Stimulated activated CD8-positive, alpha-beta memory T cell treated with anti-CD3 and anti-CD28 coated beads, Interleukin-15, amount 100 ng/mL, for 1 hour (primary cell): ENCODE results near the gene ORM2.

ENCODE experiments used
- DNase-seq: peaks from one replicate; pipeline ENCODE4 v3.0.0-alpha.2; 2020; ENCODE audit warnings: low read depth

Gene ORM2

DNA sequence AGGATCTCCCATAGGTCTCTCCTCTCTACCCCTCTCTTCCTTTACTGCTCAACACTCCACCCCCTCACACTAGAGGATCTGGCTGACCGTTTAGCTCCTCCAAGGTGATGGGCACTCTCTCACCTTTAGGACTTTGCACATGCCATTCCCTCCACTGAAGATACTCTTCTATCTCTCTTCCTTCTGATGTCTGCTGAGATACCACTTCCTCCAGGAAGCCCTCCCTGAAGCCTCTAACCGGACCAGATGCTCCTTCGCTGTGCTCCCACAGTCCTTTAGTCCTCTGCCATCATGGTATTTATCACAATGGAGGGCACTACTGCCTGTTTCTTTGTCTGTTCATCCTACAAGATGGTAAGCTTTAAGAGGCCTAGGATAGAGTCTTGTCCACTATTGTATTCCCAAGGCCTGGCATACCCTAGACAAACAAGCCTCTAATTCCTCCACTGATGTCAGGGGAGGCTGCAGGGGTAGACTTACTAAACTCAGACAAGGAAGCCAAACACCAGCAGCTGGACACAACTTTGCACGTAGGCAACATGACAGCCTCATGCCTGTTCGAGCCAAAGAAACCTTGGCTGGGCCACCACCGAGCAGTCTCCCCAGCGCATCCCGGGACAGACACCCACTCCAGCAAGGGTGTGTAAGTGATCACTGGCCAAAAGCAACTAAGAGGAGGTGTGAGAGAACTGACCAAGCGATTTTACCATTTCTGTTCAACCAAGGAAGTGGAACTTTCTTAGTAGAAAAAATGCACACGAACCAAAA lies 20.2 kb downstream of the ORM2 start:
- no peak for DNase-seq

- DNase-seq, result no peak
These were observed 21.1 kb downstream of the ORM2 start for GRCh38 chr9:114350636-114351401.

DNA sequence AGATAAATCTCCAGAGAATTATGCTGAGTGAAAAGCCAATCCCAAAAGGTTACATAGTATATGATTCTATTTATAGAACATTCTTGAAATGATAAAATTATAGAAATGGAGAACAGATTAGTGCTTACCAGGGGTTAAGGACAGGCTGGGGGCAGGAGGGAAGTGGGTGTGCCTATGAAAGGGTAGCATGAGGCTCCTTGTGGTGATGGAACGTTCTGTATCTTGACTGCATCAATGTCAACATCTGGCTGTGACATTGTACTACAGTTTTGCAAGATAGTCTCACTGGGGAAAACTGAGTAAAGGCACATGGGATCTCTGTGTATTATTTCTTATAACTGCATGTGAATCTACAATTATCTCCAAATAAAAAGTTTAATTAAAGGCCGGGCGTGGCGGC lies 22.3 kb downstream of the ORM2 start:
- DNase-seq, result no peak

GRCh38 chr9:114355821-114356220 lies 26.2 kb downstream of the ORM2 start:
- DNase-seq, result no peak

GRCh38 chr9:114356792-114357191 lies 27.1 kb downstream of the ORM2 start:
- DNase-seq, result no peak

DNA sequence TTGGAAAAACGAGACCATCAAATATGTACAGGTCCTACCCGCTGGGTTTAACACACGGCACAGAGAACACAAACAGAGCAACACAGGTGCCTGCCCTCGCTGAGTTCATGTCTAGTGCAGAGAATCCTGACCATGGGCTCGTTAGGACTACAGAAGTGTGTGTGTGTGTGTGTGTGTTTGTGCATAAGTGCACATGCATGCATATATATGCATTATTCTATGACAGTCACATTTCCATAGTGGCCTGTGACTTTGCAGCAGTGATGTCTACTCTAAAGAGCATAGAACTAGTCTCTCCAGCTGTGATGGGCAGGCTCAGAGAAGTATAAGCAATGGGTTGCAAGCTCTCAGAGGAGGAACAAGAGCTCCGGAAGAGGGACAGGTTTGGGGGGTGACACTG lies 27.7 kb downstream of the ORM2 start:
- no peak for DNase-seq

DNA sequence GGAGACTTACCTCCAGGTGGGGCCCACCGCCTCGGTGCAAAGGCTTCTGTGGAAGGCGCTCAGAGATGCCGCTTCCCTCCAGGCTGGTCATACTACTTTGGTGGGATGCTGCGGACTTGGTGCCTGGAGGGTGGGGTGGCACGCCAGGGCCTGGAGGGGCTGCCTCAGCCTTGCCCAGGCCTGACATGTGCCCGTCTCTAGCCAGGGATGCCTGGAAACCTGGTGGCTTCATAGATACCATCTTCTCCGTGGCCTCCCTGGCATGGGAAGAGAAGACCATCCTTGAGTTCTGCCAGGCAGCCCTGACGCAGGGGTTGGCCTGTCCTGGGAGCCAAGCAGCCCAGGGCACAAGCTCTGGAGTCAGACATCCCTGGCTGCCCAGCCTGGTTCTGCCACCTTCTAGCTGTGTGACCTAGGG lies 28.3 kb downstream of the ORM2 start:
- no peak for DNase-seq

DNA sequence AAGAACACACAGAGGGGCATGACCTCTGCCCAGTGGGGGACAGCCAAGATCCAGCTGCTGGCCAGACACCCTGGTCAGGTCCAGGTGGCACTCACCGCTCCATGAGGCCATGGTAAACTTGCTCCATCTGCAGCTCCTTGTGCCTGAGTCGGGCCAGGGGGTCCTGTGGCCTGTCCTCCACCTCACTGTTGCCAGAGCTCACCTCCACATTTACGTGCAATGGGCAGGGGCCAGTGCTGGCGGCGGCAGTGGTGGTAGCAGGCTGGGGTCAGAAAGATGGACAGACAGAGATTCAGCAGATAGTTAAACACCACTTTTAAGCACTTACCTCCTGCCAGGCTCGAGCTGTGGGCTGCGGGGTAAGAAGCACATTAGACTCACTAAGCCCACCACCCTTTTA lies 30.1 kb downstream of the ORM2 start:
- DNase-seq, result no peak

DNA sequence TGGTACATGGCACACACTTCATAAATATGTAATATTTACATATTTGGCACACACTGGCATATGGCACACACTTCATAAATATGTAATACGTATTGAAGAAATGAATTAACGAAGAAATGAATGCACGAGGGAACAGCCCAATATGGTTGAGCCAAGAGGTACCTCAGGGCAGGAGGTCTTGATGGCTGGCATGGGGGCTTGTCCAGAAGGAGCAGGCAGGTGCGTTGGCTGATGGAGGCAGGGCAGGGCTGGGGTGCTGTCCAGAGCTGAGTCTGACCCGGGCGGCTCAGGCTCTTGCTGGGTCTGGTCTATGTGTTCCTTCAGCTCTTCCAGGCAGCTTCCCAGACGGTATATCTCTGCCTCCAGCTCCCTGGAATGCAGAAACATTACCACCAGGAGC lies 31.9 kb downstream of the ORM2 start:
- DNase-seq, result no peak

DNA sequence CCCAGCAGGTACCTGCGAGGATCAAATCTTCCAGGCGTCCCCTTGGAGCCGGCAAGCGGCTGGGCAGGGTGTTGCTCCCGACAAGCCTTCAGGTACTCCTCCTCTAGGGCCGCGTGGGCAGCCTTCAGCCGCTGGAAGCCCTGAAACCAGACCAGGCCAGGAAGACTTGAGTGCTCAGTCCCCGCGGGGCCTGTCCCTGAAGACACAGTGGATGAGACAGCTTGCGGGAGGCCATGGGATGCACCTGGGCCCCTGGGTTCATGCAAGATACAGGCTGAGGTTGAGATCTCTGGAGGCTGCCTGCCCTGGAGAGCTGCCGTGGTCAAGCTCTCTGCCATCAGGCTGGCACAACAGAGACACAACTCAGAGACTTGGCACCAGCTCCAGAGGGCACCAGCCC lies 32.7 kb downstream of the ORM2 start:
- no peak for DNase-seq

GRCh38 chr9:114363424-114363823 lies 33.8 kb downstream of the ORM2 start:
- no peak for DNase-seq

DNA sequence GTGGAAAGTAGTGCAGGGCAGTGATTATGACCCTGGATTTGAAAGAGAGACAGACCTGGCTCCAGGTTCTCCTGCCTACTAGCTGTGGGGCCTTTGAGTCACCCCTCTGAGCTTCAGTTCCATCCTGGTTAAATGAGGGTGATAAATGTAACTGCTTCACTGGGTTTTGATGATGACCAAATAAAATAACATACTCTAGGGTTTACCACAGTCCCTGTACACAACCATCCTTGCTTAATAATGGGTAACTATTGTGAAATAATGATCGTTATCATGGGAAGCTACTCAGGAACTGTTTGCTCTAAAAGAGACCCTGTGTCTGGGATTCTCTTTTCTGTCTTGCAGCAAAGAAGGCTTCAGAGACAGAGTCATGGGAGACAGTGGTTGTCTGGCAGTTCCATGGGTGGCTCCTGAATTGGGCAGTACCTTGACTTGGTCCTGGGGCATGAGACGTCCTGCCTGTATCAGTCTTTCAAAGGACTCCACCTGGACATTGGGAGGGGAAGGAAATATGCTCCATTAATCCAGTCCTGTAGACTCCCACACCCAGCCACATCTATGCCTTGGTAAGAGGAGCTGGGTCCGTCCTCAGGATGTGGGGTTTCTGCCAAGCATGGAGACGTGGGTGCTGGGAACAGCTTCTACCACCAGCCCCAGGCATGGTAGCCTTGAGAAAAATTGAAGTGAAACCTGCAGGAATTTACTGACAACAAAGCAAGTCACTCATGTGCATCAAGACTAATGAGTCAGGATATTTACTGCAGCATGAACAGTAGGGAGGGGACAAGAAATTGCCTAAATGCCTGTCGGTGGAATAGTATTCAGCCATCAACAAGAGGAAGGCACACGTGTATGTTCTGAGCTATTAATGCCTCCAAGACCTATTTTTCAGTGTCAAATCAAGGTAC lies 34.7 kb downstream of the ORM2 start:
- DNase-seq, result no peak

DNA sequence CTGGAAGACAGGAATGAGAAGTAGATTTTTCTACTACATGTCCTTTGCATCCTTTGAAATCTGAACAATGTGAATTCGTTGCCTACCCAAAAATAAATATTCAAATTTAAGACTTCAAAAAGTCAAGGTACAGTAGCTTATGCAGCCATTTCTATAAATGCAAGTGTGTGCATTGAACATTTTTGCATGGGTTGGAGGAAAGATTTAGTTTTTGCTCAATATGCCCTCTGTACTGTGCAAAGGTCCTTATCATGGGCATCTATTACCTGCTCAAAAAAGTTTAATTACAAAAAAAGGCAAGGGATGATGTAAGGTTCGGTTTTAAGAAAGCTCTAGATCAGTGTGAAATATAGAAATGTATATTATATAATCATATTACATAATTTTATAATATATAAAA lies 35.5 kb downstream of the ORM2 start:
- no peak for DNase-seq

GRCh38 chr9:114366334-114367128 lies 36.9 kb downstream of the ORM2 start:
- no peak for DNase-seq

GRCh38 chr9:114367366-114367765 lies 37.7 kb downstream of the ORM2 start:
- no peak for DNase-seq

GRCh38 chr9:114367772-114368569 lies 38.3 kb downstream of the ORM2 start:
- no peak for DNase-seq

DNA sequence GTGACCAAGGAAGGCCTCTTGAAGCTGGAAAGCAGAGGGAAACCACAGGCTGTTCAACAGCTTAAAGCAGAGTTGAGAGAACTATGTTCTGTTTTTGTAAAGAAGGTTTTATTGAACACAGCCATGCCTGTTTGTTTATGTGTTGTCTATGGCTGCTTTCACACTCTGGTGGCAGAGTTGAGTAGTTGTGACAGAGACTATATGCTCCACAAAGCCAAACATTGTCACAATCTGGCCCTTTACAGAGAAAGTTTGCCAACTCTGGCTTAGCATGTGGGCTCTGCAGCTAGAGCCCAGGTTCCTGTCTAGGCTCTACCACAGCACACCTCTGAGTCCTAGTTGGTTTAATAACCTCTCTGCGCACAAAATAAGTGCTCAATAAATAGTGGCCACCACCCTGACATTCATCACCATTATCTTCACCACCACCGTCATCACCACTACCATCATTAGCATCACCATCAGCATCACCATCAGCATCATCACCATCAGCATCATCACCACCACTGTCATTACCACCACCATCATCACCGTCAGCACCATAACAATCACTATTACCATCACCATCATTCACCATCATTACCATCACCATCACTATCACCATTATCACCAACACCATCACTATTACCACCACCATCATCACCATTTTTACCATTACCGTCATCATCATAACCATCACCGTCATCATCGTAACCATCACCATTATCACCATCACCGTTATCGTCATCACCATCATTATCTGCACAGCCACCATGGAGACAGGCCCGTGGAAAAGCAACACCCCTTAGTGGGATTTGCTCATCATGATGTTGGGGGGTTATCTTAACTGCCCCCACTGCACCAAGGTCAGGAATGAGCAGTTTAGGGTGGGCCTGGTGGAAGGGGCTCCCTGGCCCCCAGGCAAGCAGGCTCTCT lies 39.8 kb downstream of the ORM2 start:
- no peak for DNase-seq

- no peak for DNase-seq
These were observed 40.7 kb downstream of the ORM2 start for GRCh38 chr9:114370251-114370967.

GRCh38 chr9:114370968-114371320 lies 41.3 kb downstream of the ORM2 start:
- no peak for DNase-seq
